ENCODE measurements around the gene CTNNA3. TPM values are rescaled to one million over a fixed set of nuclear protein-coding genes. Genes with fewer than 3 reads are reported as not detected.

The CTNNA3 gene
- total RNA-seq, 1 donor from 2014 or later = under 0.01 TPM

DNA sequence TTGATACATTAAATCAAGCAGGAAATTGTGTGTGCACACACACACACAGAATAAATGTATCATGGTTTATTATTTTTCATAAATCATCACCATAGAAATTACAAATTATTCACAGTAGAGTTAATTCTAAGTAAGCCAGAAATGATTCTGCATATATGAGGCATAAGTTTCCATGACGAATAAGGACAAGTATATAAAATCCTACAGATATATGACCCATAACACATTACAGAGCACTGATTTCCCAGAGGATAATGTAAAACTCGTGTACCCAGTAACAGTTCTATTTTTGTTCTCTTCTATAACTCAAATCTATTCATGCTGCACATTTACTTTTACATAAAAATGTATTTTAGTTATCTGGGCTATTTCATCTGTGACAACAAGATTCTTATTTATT, 600.5 kb downstream of the CTNNA3 start:
- TF ChIP-seq, protein P1, sequence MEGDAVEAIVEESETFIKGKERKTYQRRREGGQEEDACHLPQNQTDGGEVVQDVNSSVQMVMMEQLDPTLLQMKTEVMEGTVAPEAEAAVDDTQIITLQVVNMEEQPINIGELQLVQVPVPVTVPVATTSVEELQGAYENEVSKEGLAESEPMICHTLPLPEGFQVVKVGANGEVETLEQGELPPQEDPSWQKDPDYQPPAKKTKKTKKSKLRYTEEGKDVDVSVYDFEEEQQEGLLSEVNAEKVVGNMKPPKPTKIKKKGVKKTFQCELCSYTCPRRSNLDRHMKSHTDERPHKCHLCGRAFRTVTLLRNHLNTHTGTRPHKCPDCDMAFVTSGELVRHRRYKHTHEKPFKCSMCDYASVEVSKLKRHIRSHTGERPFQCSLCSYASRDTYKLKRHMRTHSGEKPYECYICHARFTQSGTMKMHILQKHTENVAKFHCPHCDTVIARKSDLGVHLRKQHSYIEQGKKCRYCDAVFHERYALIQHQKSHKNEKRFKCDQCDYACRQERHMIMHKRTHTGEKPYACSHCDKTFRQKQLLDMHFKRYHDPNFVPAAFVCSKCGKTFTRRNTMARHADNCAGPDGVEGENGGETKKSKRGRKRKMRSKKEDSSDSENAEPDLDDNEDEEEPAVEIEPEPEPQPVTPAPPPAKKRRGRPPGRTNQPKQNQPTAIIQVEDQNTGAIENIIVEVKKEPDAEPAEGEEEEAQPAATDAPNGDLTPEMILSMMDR (IDR thresholded peaks at IDR 0.05) = no peak
- intact Hi-C loops (cut with DNase I) = no loop called here
- Histone ChIP-seq H3K4me3 (no peak overlapping the region), H3K4me1 (no peaks in the 10 kb centered on the region), H3K27ac (no peak overlapping the region), H3K36me3 (no peaks in the 10 kb centered on the region), H3K27me3 (no peaks in the 10 kb centered on the region), H3K9me3 (no peaks in the 10 kb centered on the region)
- no peak for DNase-seq (ENCODE audit: low spot score in 2 of 2)

DNA sequence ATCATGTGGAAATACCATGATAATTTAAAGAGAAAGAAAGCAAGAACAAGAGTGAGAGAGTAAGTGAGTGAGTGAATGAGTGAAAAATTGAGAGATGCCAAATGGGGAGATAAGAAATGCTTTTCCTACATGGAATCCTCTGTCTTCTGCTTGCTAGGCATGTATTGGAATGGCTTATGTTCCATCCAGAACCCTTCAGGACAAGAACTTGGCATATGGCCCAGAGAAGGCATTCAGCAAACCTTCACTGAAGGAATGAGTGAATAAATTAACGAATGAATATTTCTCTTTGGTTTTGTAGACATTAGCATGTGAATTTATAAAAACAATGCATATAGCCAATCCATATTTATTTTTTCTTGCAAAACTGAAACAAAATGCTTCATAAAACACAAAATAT, 608.0 kb downstream of the CTNNA3 start:
- intact Hi-C loops (cut with DNase I) = no loop called here
- H3K9me3 ChIP-seq = no peaks in the 10 kb centered on the region
- peaks cover 0 to 2% of the 10 kb centered on the region in 2 donors for H3K4me1 ChIP-seq
- no peak overlapping the region for H3K27ac ChIP-seq
- H3K36me3 ChIP-seq = no peaks in the 10 kb centered on the region
- no peak for DNase-seq (ENCODE audit: low spot score in 2 of 2)
- TF ChIP-seq, protein P1 (IDR thresholded peaks at IDR 0.05) = no peak
- no peak overlapping the region for H3K4me3 ChIP-seq
- H3K27me3 ChIP-seq = no peaks in the 10 kb centered on the region

DNA sequence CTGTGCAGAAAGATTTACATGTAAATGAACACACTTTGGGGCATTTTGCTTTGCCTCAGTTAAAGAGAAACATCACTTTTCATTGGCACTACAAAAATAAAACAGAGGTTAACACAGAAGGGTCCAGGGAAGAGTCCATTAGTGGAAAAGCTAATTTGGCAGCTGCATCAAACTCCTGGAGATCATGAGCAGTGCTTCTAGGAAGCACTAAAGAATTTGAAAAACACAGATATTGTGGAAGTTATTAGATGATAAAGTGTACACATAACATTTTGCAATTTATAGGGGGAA, 608.9 kb downstream of the CTNNA3 start:
- Histone ChIP-seq H3K36me3 (no peaks in the 10 kb centered on the region), H3K27me3 (no peaks in the 10 kb centered on the region), H3K9me3 (no peaks in the 10 kb centered on the region), H3K4me3 (no peak overlapping the region), H3K4me1 (peaks cover 0 to 2% of the 10 kb centered on the region in 2 donors), H3K27ac (no peak overlapping the region)
- intact Hi-C loops (cut with DNase I) = no loop called here
- TF ChIP-seq, protein P1 (IDR thresholded peaks at IDR 0.05) = no peak
- no peak for DNase-seq (ENCODE audit: low spot score in 2 of 2)

DNA sequence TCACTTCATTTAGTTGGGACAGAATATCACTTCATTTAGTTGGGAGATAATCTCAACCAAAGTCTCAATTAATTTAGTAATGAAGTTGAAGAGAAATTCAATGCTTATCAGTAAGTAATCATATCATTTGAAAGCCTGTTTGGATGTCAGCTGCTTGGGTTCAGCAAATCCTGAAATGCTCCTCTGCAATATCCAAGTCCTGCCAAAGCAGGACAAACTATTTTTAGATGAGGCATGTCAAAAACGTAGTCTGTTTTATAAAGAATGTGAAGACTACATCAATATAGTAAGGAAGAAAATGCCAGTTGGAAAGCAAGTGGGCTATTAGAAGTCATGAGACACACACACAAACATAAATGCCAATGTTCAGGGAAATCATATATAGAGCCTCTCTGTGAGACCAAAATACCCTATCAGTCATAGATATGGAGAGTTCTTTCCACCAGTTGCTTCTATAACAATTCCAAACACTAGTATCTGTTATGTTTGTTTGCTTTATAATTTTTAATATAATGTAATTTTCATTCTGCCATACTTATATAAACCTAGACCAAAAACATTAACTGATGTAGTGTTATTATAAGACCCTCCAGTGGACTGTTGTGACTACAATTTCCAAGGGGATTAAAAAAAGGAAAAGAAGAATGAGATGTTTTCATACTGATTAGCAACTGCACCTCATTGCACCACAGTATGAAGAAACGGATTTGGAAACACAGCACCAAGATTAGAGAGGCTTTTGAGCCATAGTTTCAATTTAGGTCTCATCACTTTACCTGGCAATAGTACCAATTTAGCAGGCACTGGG, 609.5 kb downstream of the CTNNA3 start:
- Histone ChIP-seq H3K4me1 (peaks cover 0 to 2% of the 10 kb centered on the region in 2 donors), H3K27ac (no peak overlapping the region), H3K36me3 (no peaks in the 10 kb centered on the region), H3K4me3 (no peak overlapping the region), H3K27me3 (no peaks in the 10 kb centered on the region), H3K9me3 (no peaks in the 10 kb centered on the region)
- TF ChIP-seq, protein P1 (IDR thresholded peaks at IDR 0.05) = no peak
- no peak for DNase-seq (ENCODE audit: low spot score in 2 of 2)
- intact Hi-C loops (cut with DNase I) = no loop called here

DNA sequence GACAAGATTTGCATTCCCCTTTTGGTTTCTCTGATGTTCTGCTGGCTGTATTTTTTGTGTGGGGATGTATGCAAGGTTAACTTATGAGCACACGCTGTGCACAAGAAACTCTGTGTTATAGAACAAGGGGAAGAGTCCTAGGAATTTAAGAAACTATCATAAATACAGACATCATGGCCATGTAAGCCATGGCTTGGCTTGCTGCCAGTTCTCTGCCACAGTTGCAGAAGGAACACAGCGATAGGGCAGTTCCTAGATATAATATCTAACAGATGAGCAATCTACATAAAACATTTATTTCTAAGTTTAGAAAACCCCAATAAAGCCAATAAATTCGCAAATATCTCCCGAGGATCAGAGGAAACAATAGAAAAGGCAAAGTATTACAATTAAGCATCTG, 616.9 kb downstream of the CTNNA3 start:
- Histone ChIP-seq H3K9me3 (no peaks in the 10 kb centered on the region), H3K27me3 (no peaks in the 10 kb centered on the region), H3K4me3 (no peak overlapping the region), H3K4me1 (no peaks in the 10 kb centered on the region), H3K36me3 (no peaks in the 10 kb centered on the region), H3K27ac (no peak overlapping the region)
- DNase-seq (ENCODE audit: low spot score in 2 of 2) = no peak
- TF ChIP-seq, protein P1 (IDR thresholded peaks at IDR 0.05) = no peak
- intact Hi-C loops (cut with DNase I) = no loop called here

DNA sequence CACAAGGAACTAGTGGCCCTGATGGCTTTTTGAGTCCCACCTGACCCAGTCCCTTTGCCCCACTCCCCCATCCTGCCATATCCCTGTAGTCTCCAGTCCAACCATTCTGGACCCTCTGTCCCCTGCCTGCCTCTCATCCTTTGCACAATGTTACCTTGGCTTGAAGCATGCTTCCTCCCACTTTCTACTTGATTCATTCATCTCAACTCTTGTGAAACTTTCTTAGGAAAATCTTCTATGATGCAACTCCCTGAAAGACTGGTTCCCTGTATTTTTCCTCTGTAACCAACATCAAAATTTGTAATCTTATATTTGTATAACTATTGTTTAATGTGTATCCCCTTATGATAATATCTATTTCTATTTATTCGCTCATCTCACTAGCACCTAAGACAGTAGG, 618.6 kb downstream of the CTNNA3 start:
- intact Hi-C loops (cut with DNase I) = no loop called here
- TF ChIP-seq, protein P1 (IDR thresholded peaks at IDR 0.05) = no peak
- Histone ChIP-seq H3K27ac (no peak overlapping the region), H3K4me3 (no peak overlapping the region), H3K9me3 (no peaks in the 10 kb centered on the region), H3K4me1 (no peaks in the 10 kb centered on the region), H3K36me3 (no peaks in the 10 kb centered on the region), H3K27me3 (no peaks in the 10 kb centered on the region)
- DNase-seq (ENCODE audit: low spot score in 2 of 2) = no peak

Data from ascending aorta (tissue), 2 donors.